DMS53 treated with DMSO at 0.1 percent for 48 hours (cell line): Measurements from ENCODE around the gene METTL17.
"Not testable (repeated sequence)": the region's sequence is repeated elsewhere in the genome, so short reads cannot be mapped to it uniquely, and the experiment has no call there.

Experiments used
- DNase-seq: peaks from one replicate; lab custom pipeline; 2025; ENCODE audit not compliant: unreplicated experiment; lab: John Stamatoyannopoulos, UW

The METTL17 gene

DNA sequence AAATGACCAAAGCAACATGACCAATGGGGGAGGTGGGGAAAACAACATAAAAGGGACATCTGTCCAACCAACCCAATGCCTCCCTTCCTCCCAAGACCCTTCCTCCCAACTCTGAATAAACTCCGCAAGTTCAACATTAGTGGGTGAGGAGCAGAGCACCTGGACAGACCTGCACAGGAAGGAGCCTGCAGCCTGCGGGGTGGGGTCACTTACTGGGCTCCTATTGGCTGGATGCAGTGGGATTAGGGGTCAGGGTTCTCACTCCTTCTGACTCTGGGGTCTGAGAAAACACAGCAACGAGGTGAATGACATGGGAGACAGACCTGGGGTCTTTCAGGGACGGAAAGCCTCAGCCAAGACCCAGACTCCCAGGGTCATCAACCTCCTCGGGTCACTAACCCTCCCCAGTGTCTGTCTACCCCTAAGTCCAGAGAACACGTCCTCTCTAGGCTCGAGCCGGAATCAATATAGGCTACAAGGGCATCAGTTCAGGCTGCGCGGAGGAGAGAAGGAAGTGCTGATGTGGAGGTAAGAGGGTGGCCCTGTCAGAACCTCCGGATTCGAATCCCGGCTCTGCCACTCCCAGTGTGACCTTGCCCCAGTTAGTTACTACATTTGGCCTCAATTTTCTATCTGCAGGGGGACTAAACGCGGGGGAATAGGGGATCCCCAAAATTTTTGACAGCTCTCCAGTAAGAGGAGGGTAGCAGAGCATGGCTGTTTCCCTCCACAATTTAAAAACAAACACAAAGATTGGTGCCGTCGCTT, 34.2 kb downstream of the METTL17 start:
- no peak for DNase-seq

DNA sequence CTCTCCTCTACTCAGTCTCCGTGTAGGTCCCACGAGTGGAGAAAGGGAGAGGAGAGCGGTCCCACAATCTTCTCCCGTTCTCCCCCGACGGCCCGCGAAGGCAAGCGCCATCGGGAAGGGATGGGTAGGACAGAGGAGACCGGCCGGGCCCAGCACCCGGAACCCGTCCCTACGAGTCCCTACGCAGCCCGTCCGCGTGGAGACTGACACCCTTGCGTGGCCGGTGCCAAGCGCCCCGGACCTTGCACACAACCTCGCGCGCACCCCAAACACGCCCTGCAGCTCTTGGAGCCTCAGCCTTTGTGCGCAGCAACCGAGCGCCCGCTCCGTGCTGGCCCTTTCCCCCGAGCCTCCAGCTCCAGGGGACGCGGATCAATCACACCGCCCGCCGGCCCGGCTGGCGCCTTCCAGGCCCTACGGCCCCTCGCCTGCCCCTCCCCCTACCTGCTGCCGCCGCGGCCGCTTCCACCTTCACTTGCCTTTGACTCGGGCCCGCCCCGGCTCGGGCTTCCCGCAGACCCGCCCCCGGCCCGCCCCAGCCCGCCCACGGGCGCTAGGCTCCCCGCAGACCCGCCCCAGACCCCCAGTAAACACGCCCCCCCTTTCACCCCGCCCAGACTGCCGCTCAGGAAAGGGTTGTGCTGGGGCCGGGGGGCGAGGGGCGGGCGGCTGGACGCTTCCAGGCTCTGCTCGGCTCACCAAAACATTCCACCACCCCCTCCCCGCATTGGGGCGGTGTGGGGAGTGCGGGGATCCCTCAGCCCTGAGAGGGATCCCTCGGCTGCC, 35.0 kb downstream of the METTL17 start, which contains the start of gene NDRG2:
TSS of gene NDRG2 (minus strand) at position 477 of the 786 bp plus-strand sequence. CDS start 1,746 bp downstream, outside the sequence.
- peak; percentile 10 for DNase-seq

DNA sequence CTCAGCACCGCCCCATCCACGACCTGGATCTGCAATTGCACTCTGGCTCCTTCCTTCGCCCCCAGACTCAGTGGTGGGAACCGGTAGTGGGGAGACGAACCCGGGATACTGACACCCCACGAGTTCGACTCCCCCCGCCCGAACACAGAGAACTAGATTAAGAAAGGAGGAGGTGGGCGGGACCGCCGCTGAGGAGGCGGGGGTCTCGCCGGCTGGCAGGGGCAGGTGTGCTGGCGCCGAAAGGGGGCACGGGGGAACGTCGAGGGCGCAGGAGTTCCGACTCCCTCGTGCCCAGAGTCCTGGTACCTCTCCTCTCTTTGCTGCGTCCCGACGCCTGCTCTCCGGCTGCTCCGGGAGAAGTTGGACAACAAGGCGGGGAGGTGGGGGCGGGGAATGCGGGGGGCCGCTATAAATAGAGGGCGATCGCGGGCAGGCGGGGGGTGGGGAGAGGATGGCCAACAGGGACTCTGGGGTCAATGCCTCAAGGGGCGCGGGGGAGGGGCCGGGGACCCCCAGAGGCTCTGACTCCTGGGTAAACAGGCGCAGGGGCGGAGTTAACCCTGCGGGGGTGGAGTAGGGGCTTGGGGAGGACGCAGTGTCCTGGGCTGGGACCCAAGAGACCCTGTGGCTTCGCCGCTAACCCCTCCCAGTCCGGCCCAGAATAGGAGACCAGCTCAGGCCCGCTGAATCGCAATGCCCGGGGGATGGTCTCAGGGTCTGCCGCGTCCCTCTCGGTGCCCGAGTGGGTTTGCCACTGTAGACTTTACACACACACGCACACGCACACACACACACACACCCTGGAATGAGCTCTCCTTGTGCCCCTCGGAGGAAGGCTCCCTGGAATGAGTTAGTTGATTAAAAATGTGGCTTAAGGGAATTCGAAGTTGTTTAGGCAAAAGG, 35.8 kb downstream of the METTL17 start:
- no peak for DNase-seq

- DNase-seq, result no peak
These were observed 36.7 kb downstream of the METTL17 start for GRCh38 chr14:21026274-21026987.

DNA sequence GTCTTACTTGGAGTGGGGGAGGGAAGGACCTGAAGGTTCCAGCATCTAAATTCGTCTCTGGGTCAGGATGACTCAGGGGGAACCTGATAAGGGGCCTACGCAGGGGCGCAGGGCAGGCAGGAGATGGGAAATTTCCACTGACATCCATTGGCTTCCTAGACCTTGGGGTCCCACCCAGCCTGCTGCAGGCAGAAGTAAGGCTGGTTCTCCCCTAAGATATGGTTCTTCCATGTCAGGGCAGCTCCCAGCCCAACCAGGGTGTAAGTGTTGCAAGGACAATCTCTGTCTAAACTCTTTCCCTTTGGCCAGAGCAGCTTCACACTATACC, 37.2 kb downstream of the METTL17 start:
- no peak for DNase-seq

DNA sequence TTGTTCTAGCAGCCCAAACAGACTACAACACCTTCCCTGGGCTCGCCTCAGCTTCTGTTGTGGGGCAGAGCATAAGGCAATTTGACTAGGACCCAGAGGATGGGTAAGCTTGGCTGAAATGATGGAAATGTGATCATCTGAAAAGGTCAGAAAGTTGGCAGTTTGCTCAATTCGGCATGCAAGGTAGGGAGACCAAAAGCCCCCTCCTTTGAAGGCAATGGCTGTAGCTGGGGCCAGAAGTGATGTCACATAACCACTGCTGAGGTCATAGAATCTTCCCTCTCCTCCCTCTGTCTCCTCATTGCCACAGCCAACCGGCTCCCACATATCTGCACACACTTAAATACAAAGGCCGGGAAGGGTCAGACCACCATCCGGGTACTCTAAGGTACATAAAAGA, 40.1 kb downstream of the METTL17 start, which contains the start of gene TPPP2:
TSS of gene TPPP2 (plus strand) at position 301 of the 400 bp plus-strand sequence. CDS start 365 bp downstream, outside the sequence.
- no peak for DNase-seq

DNA sequence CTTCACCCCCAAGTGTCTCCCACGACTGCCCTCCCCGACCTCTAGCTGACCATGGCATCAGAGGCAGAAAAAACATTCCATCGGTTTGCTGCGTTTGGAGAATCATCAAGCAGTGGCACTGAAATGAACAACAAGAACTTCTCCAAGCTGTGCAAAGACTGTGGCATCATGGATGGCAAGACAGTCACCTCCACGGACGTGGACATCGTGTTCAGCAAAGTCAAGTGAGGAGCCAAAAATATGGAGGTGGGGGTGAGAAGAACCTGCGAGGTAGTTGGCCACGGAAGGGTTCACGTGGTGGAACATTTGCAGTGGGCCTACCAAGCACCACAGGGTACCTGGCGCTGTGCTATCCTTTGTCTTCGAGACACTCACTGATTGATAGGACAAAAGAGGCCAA, 40.8 kb downstream of the METTL17 start:
- no peak for DNase-seq

DNA sequence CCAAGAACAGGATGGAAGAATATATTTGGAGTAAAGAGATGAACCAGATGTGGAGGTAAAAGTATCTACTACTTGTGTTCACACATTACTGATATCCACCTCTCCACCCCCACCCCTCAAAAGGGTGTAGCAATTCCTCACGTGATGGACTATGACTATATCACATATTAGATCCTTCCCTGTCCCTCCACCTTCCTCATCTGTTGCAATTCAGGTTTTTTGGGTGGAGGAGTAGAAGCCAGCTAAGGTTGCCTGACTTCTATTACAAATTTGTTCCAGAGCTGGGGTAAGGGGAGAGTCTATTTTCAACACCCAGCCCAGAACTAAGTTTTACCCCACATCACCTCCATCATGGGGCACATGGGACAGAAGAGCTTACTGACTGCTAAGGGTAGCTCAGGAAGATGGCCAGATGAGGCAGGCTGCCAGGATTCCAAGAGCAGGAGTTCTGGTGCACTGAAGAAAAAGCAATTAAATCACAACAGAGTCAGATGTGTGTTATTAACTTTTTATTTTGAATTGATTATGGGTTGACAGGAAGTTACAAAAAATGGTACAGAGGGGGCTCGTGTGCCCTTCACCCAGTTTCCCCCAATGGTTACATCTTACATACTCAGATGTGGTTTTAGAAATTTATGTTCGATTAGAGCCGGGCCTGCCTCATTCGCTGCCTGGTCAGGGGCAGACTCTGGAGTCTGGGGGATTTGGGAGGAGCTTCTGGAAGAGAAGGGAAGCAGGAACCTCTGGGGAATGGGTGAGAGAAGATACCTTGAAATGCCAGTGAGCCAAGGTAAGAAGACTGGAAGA, 42.7 kb downstream of the METTL17 start:
- DNase-seq, result no peak

DNA sequence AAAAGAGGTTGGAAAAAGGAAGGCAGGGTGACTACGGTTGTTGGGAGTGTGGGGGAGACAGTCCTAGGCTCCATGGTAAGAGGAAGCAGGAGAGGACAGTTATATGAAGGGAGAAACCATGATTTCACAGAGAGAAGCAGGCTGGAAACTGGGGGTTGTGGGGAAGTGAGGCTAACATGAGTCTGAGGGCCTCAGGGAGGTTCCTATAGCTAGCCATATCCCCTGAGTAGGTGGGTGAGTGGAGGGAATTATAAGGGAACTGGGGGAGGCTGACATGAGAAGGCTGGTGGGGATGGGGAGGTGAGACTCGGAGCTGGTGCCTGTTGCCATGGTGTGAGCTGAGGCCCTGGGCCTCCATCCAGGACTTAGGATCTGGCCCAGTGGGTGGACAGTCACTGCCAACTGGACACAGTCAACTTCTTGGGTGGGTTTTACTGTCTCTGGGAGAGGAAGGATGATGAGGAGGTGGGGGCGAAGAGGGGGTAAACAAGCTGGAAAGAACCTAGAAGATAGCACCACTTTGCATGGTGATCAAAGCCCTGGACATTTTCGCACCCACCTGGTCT, 43.4 kb downstream of the METTL17 start:
- no peak for DNase-seq

- DNase-seq, result no peak
These were observed 44.9 kb downstream of the METTL17 start, which contains the start of gene RNASE13 for GRCh38 chr14:21034707-21035106. TSS of gene RNASE13 (minus strand) at chr14:21034807. CDS start at chr14:21034288, 519 bp downstream.

DNA sequence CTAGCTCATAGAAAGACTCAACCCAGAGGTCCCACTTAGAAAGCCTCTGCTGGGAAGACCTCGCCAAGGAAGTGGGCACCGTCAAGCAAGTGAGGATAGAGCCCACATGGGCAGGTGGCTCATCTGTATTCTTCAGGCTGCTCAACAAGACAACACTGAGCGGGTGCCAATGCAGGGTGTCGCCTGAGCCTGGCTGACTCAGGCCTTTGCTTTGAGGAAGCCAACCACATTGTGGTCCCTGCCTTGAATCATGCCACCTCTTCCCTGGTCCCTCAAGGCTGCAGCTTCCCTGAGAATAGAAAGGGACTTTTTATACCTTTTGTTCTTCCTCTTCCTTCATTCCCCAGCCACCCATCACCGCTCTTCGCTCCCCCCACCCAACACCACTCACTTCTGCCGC, 47.0 kb downstream of the METTL17 start:
- DNase-seq, result no peak

GRCh38 chr14:21037156-21037555, 47.4 kb downstream of the METTL17 start:
- no peak for DNase-seq

GRCh38 chr14:21038441-21039422, 49.0 kb downstream of the METTL17 start:
- DNase-seq, result peak; percentile 25

DNA sequence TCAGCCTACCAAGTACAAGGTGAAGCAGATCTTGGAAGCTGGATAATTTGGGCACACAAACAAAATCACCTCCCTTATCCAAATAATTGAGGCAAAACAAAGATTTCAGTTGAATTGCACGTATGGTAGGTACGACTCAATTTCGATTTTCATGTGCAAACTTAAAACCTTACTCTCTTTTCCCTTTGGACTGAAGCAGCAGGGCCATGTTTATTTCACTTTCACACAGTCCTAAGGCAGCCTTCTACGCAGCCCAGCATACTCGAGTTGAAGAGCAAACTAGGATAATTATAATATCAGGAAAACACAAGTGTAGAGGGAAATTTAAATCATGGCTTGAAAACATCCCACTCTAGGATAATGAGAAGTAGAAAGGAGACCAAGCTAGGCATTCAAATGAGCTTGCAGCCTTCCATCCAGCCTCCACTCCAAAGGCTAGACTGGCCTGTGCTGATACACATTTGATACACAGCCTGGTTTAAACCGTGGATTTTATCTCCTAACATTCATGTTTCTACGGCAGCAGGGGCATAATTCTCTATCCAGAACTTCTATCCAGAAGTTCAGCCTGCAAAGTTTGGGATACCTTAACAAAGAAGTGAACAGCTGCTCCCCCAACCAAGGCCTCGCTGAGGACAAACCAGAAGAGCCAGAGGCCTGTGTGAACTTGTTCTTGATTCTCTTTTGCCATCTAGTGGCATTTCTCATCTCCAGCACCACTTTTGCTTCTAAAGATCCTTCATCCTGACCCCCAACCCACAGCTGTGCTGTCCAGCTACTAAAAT, 50.0 kb downstream of the METTL17 start:
- peak; percentile 6 for DNase-seq

DNA sequence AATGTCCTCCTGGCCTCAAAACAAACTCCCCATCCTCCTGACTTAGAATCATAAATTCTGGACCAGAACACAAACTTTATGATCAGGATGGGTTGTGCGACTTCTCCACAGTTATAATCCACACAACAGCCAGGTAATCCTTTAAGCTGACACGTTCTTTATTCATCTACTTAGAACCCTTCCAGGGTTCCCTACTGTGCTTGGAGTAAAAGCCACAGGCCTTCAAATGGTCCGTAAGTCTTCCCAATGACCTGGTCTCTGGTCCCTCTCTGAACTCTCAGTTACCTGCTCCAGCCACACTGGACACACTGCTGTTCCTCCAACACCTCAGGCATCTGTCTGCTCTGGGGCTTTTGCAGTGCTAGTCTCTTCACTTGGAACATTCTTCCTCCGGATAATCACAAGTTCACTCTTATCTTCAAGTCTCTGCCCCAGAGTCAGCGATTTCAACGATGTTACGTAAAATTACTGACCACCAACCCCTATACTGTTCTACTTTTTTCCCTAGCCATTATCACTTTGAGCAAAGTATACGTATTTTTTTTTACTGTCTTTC, 50.7 kb downstream of the METTL17 start:
- DNase-seq, result no peak

GRCh38 chr14:21040941-21041340, 51.2 kb downstream of the METTL17 start:
- DNase-seq, result not testable (repeated sequence)
